KMS-11 (cell line): ENCODE measurements around the gene TEKT5.

Experiments
- H2AFZ ChIP-seq: fragments of 200-600 bp; sonication (generic); 2 replicates; pipeline ENCODE4 v1.6.1; 2016; ENCODE audit warnings: antibody characterized with exemption, mixed run types, low read depth
- H3K27ac ChIP-seq: fragments of 200-600 bp; sonication (generic); 2 replicates; pipeline ENCODE4 v1.6.1; 2016; ENCODE audit warnings: mild to moderate bottlenecking, mixed run types
- H3K27me3 ChIP-seq: fragments of 200-600 bp; sonication (generic); 2 replicates; pipeline ENCODE4 v1.6.1; 2017; ENCODE audit warnings: mild to moderate bottlenecking, low read depth, mixed run types, moderate library complexity; ENCODE audit not compliant: insufficient read depth
- H3K36me3 ChIP-seq: fragments of 200-600 bp; sonication (generic); 2 replicates; pipeline ENCODE4 v1.6.1; 2017; ENCODE audit warnings: mild to moderate bottlenecking, mixed run types; ENCODE audit not compliant: insufficient read depth
- H3K4me1 ChIP-seq: fragments of 200-600 bp; sonication (generic); 2 replicates; pipeline ENCODE4 v1.6.1; 2016; ENCODE audit warnings: mild to moderate bottlenecking, low read depth, mixed run types; ENCODE audit not compliant: poor library complexity, severe bottlenecking
- H3K4me2 ChIP-seq: fragments of 200-600 bp; sonication (generic); 2 replicates; pipeline ENCODE4 v1.7.0; 2016; ENCODE audit warnings: mild to moderate bottlenecking, mixed run types
- H3K4me3 ChIP-seq: fragments of 200-600 bp; sonication (generic); IDR thresholded peaks from 2 replicates; pipeline ENCODE4 v1.6.1; 2017; ENCODE audit warnings: low read depth, low read length, mixed read lengths; ENCODE audit not compliant: insufficient read depth
- H3K79me2 ChIP-seq: fragments of 200-600 bp; sonication (generic); 2 replicates; pipeline ENCODE4 v1.6.1; 2016; ENCODE audit warnings: low read depth, mixed run types; ENCODE audit not compliant: insufficient read depth
- H3K9ac ChIP-seq: fragments of 200-600 bp; sonication (generic); 2 replicates; pipeline ENCODE4 v1.6.1; 2016; ENCODE audit warnings: mild to moderate bottlenecking, mixed run types
- H4K20me1 ChIP-seq: fragments of 200-600 bp; sonication (generic); 2 replicates; pipeline ENCODE4 v1.6.1; 2016; ENCODE audit warnings: mild to moderate bottlenecking, mixed run types; ENCODE audit not compliant: insufficient read depth
- TF ChIP-seq, protein P1 (sequence below): fragments of 200-600 bp; sonication (generic); conservative IDR thresholded peaks from 2 replicates; pipeline ENCODE4 v1.6.1; 2017; ENCODE audit warnings: low read depth, mild to moderate bottlenecking, antibody characterized with exemption, low read length, moderate library complexity, mixed read lengths

The TEKT5 gene

DNA sequence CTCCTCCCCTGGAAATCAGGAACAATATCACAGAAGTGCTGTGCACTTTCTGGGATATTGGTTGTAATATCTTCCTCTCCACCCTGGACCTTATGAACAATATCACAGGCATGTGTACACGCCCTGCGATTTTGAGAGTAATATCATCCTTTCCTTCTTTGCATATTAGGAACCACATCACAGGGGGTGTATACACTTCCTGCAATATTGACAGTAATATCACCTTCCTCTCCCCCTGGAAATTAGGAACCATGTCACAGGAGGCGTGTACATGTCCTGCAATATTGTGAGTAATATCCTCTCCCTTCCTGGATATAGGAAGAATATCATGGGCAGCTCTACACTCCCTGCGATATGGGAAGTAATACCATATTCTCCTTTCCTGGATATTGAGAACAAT is 14.2 kb upstream of the TEKT5 start:
- no peak overlapping the region for H3K4me3 ChIP-seq
- H3K4me1 ChIP-seq = no peaks in the 10 kb centered on the region
- no peaks in the 10 kb centered on the region for H3K79me2 ChIP-seq
- H3K27me3 ChIP-seq = no peaks in the 10 kb centered on the region
- H3K4me2 ChIP-seq = no peak overlapping the region
- H4K20me1 ChIP-seq = no peaks in the 10 kb centered on the region
- TF ChIP-seq, protein P1, sequence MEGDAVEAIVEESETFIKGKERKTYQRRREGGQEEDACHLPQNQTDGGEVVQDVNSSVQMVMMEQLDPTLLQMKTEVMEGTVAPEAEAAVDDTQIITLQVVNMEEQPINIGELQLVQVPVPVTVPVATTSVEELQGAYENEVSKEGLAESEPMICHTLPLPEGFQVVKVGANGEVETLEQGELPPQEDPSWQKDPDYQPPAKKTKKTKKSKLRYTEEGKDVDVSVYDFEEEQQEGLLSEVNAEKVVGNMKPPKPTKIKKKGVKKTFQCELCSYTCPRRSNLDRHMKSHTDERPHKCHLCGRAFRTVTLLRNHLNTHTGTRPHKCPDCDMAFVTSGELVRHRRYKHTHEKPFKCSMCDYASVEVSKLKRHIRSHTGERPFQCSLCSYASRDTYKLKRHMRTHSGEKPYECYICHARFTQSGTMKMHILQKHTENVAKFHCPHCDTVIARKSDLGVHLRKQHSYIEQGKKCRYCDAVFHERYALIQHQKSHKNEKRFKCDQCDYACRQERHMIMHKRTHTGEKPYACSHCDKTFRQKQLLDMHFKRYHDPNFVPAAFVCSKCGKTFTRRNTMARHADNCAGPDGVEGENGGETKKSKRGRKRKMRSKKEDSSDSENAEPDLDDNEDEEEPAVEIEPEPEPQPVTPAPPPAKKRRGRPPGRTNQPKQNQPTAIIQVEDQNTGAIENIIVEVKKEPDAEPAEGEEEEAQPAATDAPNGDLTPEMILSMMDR = no peak
- H3K27ac ChIP-seq = no peak overlapping the region
- H2AFZ ChIP-seq = no peak overlapping the region
- no peaks in the 10 kb centered on the region for H3K36me3 ChIP-seq
- H3K9ac ChIP-seq = no peak overlapping the region

DNA sequence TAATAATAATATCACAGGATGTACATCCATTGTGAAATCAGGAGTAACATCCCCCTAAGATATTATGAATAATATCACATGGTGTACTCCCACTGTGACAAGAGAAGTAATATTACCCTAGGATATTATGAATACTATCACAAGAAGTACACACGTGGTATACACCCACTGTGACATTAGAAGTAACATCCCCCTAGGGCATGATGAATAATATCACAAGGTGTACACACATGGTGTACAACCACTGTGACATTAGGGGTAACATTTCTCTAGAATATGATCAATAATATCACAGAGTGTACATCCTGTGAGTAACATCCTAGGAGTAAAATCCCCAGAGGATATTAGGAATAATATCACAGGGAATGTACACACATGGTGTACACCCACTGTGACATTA is 5.0 kb upstream of the TEKT5 start:
- H3K4me3 ChIP-seq = no peak overlapping the region
- no peaks in the 10 kb centered on the region for H3K79me2 ChIP-seq
- no peaks in the 10 kb centered on the region for H3K27me3 ChIP-seq
- H3K36me3 ChIP-seq = no peaks in the 10 kb centered on the region
- H4K20me1 ChIP-seq = no peaks in the 10 kb centered on the region
- TF ChIP-seq, protein P1 = no peak
- no peak overlapping the region for H3K4me2 ChIP-seq
- H2AFZ ChIP-seq = no peak overlapping the region
- no peak overlapping the region for H3K9ac ChIP-seq
- peaks cover 3% of the 10 kb centered on the region for H3K4me1 ChIP-seq
- no peak overlapping the region for H3K27ac ChIP-seq

GRCh38 chr16:10694306-10694705 is 424 bp downstream of the TEKT5 start:
- TF ChIP-seq, protein P1 = no peak
- Histone ChIP-seq H4K20me1 (no peaks in the 10 kb centered on the region), H3K79me2 (no peaks in the 10 kb centered on the region), H3K4me1 (peaks cover 3% of the 10 kb centered on the region), H3K27me3 (no peaks in the 10 kb centered on the region), H2AFZ (no peak overlapping the region), H3K27ac (no peak overlapping the region), H3K4me2 (no peak overlapping the region), H3K36me3 (no peaks in the 10 kb centered on the region), H3K4me3 (no peak overlapping the region), H3K9ac (no peak overlapping the region)

- Histone ChIP-seq H3K9ac (no peak overlapping the region), H3K4me1 (peaks cover 3% of the 10 kb centered on the region), H3K27me3 (no peaks in the 10 kb centered on the region), H4K20me1 (no peaks in the 10 kb centered on the region), H3K36me3 (no peaks in the 10 kb centered on the region), H2AFZ (no peak overlapping the region), H3K4me3 (no peak overlapping the region), H3K27ac (no peak overlapping the region), H3K4me2 (no peak overlapping the region), H3K79me2 (no peaks in the 10 kb centered on the region)
- TF ChIP-seq, protein P1 = no peak
Measured at GRCh38 chr16:10693889-10694288, 841 bp downstream of the TEKT5 start.
